Esophagus squamous epithelium (tissue), 5 donors: ENCODE measurements around the gene OGG1. TPM values are rescaled to one million over a fixed set of nuclear protein-coding genes. Genes with fewer than 3 reads are reported as not detected.

Experiments used
- DNase-seq: peaks from one replicate; lab custom pipeline; 2025; lab: John Stamatoyannopoulos, UW
- H3K27ac ChIP-seq, 4 donors: fragments of 200-600 bp; sonication (generic); one replicate each; pipeline ENCODE4 v1.5.1; 2016 to 2019; ENCODE audit warnings: mild to moderate bottlenecking in 1 of 4
- H3K27me3 ChIP-seq, 4 donors: fragments of 200-600 bp; sonication (generic); 1 replicate in 3 of 4; 2 replicates in 1 of 4; pipeline versions ENCODE4 v1.5.1 to v1.6.0; 2017 to 2021; ENCODE audit warnings: antibody characterized with exemption in 1 of 4
- H3K36me3 ChIP-seq, 3 donors: fragments of 200-600 bp; sonication (generic); one replicate each; pipeline ENCODE4 v1.5.1; 2016 to 2019
- H3K4me1 ChIP-seq, 3 donors: fragments of 200-600 bp; sonication (generic); one replicate each; pipeline ENCODE4 v1.5.1; 2017 to 2019
- H3K4me3 ChIP-seq, 4 donors: fragments of 200-600 bp; sonication (generic); 1 replicate in 3 of 4; 2 replicates in 1 of 4; pipeline ENCODE4 v1.5.1; 2016 to 2019; ENCODE audit warnings: mild to moderate bottlenecking in 2 of 4, moderate library complexity in 1 of 4
- H3K9me3 ChIP-seq, 3 donors: fragments of 200-600 bp; sonication (generic); one replicate each; pipeline ENCODE4 v1.5.1; 2016 to 2019
- POLR2A ChIP-seq, 4 donors: fragments of 450-650 bp; IDR thresholded peaks; one replicate each; pipeline ENCODE4 v1.6.1; 2017; ENCODE audit warnings: antibody characterized with exemption in 4 of 4, mild to moderate bottlenecking in 4 of 4, moderate library complexity in 3 of 4
- WGBS, 2 donors: methylation state at CpG; one replicate each; pipeline ENCODE4 v1.1.5; 2018; 5-methylcytosine and 5-hydroxymethylcytosine counted together
- intact Hi-C: fragments of 100-400 bp; cut with DNase I; formaldehyde crosslinking; loops from one replicate; pipeline ENCODE4 v1.15.0; 2022
- total RNA-seq, 4 donors: library from RNA; depleted of rRNA; stranded (reverse); fragments of >200 nt; gene quantifications; one replicate each; pipeline ENCODE4 v1.1.0, GENCODE V29; 2016
- TF ChIP-seq, protein P1 (sequence below), 6 experiments: fragments of 450-650 bp in 4 of 6; fragments of 200-600 bp in 2 of 6; sonication (generic) in 2 of 6; IDR thresholded peaks; one replicate each; pipeline ENCODE4 v1.5.1; 2016 to 2019; ENCODE audit warnings: antibody characterized with exemption in 6 of 6, mild to moderate bottlenecking in 4 of 6, moderate library complexity in 4 of 6
- donor health status: DM: yes; HTN: yes; CAD: no.

The OGG1 gene
- total RNA-seq, 4 donors from 2014 or later, result 9.5 to 20.6 (median 10.5) TPM

DNA sequence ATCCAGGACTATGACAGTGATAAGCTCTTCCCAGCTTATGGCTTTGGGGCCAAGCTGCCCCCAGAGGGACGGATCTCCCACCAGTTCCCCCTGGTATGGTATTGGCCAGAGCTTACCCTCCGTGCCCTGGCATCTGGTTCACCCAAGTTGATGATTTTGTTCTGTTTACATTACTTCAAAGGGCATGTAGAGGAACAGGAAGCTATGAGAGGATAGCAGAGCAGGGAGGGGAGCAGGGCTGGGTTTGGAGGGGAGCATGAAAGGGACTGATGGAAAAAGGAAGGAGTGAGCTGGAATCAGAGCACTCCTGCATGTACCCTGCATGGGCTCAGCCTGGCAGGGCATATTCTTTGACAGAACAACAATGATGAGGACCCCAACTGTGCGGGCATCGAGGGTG, 31.6 kb upstream of the OGG1 start:
- TF ChIP-seq POLR2A (IDR thresholded peaks at IDR 0.05), result no peak
- TF ChIP-seq, protein P1, sequence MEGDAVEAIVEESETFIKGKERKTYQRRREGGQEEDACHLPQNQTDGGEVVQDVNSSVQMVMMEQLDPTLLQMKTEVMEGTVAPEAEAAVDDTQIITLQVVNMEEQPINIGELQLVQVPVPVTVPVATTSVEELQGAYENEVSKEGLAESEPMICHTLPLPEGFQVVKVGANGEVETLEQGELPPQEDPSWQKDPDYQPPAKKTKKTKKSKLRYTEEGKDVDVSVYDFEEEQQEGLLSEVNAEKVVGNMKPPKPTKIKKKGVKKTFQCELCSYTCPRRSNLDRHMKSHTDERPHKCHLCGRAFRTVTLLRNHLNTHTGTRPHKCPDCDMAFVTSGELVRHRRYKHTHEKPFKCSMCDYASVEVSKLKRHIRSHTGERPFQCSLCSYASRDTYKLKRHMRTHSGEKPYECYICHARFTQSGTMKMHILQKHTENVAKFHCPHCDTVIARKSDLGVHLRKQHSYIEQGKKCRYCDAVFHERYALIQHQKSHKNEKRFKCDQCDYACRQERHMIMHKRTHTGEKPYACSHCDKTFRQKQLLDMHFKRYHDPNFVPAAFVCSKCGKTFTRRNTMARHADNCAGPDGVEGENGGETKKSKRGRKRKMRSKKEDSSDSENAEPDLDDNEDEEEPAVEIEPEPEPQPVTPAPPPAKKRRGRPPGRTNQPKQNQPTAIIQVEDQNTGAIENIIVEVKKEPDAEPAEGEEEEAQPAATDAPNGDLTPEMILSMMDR (IDR thresholded peaks at IDR 0.05), result no peak
- peaks cover 0 to 14% (median 3%) of the 10 kb centered on the region in 3 donors for H3K4me1 ChIP-seq
- DNase-seq, result no peak
- no peak overlapping the region for H3K27ac ChIP-seq
- no peaks in the 10 kb centered on the region for H3K36me3 ChIP-seq
- H3K9me3 ChIP-seq, result no peaks in the 10 kb centered on the region
- WGBS, 2 donors, result 31 to 95% methylated on average over 2 of the region's 4 CpGs
- no peak overlapping the region for H3K4me3 ChIP-seq
- intact Hi-C loops, result no loop called here
- no peaks in the 10 kb centered on the region for H3K27me3 ChIP-seq

GRCh38 chr3:9721015-9721699, 28.6 kb upstream of the OGG1 start:
- DNase-seq, result no peak
- Histone ChIP-seq H3K27ac (no peak overlapping the region), H3K36me3 (no peaks in the 10 kb centered on the region), H3K9me3 (no peaks in the 10 kb centered on the region), H3K4me1 (peaks cover 0 to under 1% (median under 1%) of the 10 kb centered on the region in 3 donors), H3K4me3 (no peak overlapping the region), H3K27me3 (no peaks in the 10 kb centered on the region)
- 29 to 42% methylated on average over 7 of the region's 7 CpGs for WGBS, 2 donors
- TF ChIP-seq, protein P1 (IDR thresholded peaks at IDR 0.05), result no peak
- TF ChIP-seq POLR2A (IDR thresholded peaks at IDR 0.05), result no peak
- intact Hi-C loops, result no loop called here

- Histone ChIP-seq H3K4me1 (no peaks in the 10 kb centered on the region), H3K36me3 (no peaks in the 10 kb centered on the region), H3K9me3 (no peaks in the 10 kb centered on the region), H3K27ac (no peak overlapping the region), H3K4me3 (no peak overlapping the region), H3K27me3 (no peaks in the 10 kb centered on the region)
- 69 to 72% methylated on average over 2 of the region's 2 CpGs for WGBS, 2 donors
- intact Hi-C loops, result no loop called here
- TF ChIP-seq, protein P1 (IDR thresholded peaks at IDR 0.05), result no peak
- no peak for TF ChIP-seq POLR2A (IDR thresholded peaks at IDR 0.05)
- no peak for DNase-seq
These were observed 28.1 kb upstream of the OGG1 start for GRCh38 chr3:9721700-9722060.

DNA sequence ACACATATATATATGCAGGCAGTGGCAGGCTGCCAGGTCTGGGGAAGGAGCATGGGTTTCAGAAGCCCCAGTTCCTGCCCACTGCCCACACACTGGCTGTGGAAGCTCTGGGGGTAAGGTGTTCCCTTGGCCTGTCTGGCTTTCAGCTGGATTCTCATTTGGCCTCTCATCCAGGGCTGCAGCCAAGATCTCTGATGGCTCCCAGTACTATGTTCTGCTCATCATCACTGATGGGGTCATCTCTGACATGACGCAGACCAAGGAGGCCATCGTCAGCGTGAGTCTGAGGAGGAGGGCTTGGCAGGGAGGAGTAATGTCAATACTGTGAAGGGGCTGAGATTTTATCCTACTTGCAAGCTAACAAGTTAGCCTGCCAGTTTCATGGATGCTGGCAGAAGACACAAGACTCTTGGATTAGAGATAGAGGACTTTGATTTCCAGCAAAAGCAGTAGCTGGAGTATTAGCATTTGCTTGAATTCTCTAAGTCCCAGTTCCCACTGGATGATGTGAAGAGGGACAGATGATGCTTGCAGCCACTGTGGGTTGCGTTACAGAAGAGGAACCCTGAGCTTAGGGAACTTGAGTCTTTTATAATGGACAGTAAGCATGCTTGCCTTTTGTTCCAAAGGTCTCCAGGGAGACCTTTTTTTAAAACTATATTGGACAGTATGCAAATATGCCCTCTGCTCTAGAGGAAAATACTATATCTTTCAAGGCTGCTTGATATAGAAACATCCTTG, 23.8 kb upstream of the OGG1 start:
- intact Hi-C loops, result no loop called here
- no peak overlapping the region for H3K4me3 ChIP-seq
- 85 to 90% methylated on average over 1 to 4 of the region's 4 CpGs for WGBS, 2 donors
- no peak for DNase-seq
- no peaks in the 10 kb centered on the region for H3K27me3 ChIP-seq
- no peaks in the 10 kb centered on the region for H3K36me3 ChIP-seq
- H3K4me1 ChIP-seq, result peaks cover 0 to 8% (median 0%) of the 10 kb centered on the region in 3 donors
- H3K27ac ChIP-seq, result no peak overlapping the region
- no peaks in the 10 kb centered on the region for H3K9me3 ChIP-seq
- TF ChIP-seq POLR2A (IDR thresholded peaks at IDR 0.05), result no peak
- TF ChIP-seq, protein P1 (IDR thresholded peaks at IDR 0.05), result no peak

- Histone ChIP-seq H3K36me3 (no peaks in the 10 kb centered on the region), H3K27me3 (no peaks in the 10 kb centered on the region), H3K9me3 (no peaks in the 10 kb centered on the region), H3K4me1 (peaks cover 0 to 10% (median 1%) of the 10 kb centered on the region in 3 donors), H3K4me3 (no peak overlapping the region), H3K27ac (no peak overlapping the region)
- no peak for DNase-seq
- intact Hi-C loops, result no loop called here
- WGBS, 2 donors, result 13% methylated on average over 11 of the region's 11 CpGs
- TF ChIP-seq, protein P1 (IDR thresholded peaks at IDR 0.05), result peak in 2 of 6 experiments; percentile 14 to 33
- no peak for TF ChIP-seq POLR2A (IDR thresholded peaks at IDR 0.05)
These were observed 22.6 kb upstream of the OGG1 start for GRCh38 chr3:9727041-9727595.
